GM12865 (cell line): ENCODE measurements around the gene FAM3D.
A peak's percentile ranks its signal among the peaks of the same experiment; 100 is the strongest.

Source experiments
- DNase-seq: peaks from one replicate; pipeline ENCODE4 v3.0.0; 2010; ENCODE audit warnings: low read depth
- H3K4me3 ChIP-seq: 2 replicates; pipeline ENCODE4 v1.5.1; 2011; ENCODE audit warnings: mild to moderate bottlenecking, low read depth, low read length, control low read depth
- CTCF ChIP-seq: IDR thresholded peaks from 2 replicates; pipeline ENCODE4 v1.5.1; 2011; ENCODE audit warnings: low read length, control low read depth, low read depth, inconsistent platforms; ENCODE audit not compliant: insufficient read depth; ENCODE audit errors: missing control alignments

The FAM3D gene

GRCh38 chr3:58633157-58633865 lies 33.3 kb downstream of the FAM3D start:
- no peak for DNase-seq
- no peak overlapping the region for H3K4me3 ChIP-seq
- TF ChIP-seq CTCF: no peak

- no peak for TF ChIP-seq CTCF
- no peak for DNase-seq
Observed at GRCh38 chr3:58631742-58632141, 34.8 kb downstream of the FAM3D start.

GRCh38 chr3:58630710-58631092 lies 35.9 kb downstream of the FAM3D start:
- H3K4me3 ChIP-seq: no peak overlapping the region
- TF ChIP-seq CTCF: no peak
- no peak for DNase-seq

More at GRCh38 chr3:58631742-58632141, 34.8 kb downstream of the FAM3D start:
- H3K4me3 ChIP-seq: no peak overlapping the region

GRCh38 chr3:58630076-58630709 lies 36.4 kb downstream of the FAM3D start:
- no peak overlapping the region for H3K4me3 ChIP-seq
- DNase-seq: peak; percentile 51
- TF ChIP-seq CTCF: peak; percentile 86

GRCh38 chr3:58629629-58630028 lies 36.9 kb downstream of the FAM3D start:
- no peak overlapping the region for H3K4me3 ChIP-seq

GRCh38 chr3:58628823-58629562 lies 37.6 kb downstream of the FAM3D start:
- no peak overlapping the region for H3K4me3 ChIP-seq
- no peak for DNase-seq
- no peak for TF ChIP-seq CTCF

More at GRCh38 chr3:58629629-58630028, 36.9 kb downstream of the FAM3D start:
- no peak for DNase-seq
- no peak for TF ChIP-seq CTCF

GRCh38 chr3:58627941-58628340 lies 38.6 kb downstream of the FAM3D start:
- DNase-seq: no peak
- no peak for TF ChIP-seq CTCF
- H3K4me3 ChIP-seq: no peak overlapping the region
